IPS-20b (cell line): ENCODE results near the gene ACTN4.

Experiments used
- H3K27ac ChIP-seq: one replicate; pipeline ENCODE4 v1.5.1; 2013; ENCODE audit warnings: low read length
- H3K27me3 ChIP-seq: 2 replicates; pipeline ENCODE4 v1.6.1; 2013; ENCODE audit warnings: mild to moderate bottlenecking, low read length, inconsistent platforms; ENCODE audit not compliant: insufficient read depth
- H3K36me3 ChIP-seq: 2 replicates; pipeline ENCODE4 v1.6.1; 2013; ENCODE audit warnings: low read depth, mild to moderate bottlenecking, inconsistent platforms, low read length, moderate library complexity; ENCODE audit not compliant: insufficient read depth
- H3K4me1 ChIP-seq: 2 replicates; pipeline ENCODE4 v1.6.1; 2013; ENCODE audit warnings: mild to moderate bottlenecking, control low read depth, inconsistent platforms, low read length, moderate library complexity; ENCODE audit not compliant: insufficient read depth
- H3K4me3 ChIP-seq: 2 replicates; pipeline ENCODE4 v1.5.1; 2013; ENCODE audit warnings: mild to moderate bottlenecking, low read length, inconsistent platforms
- H3K9ac ChIP-seq: 2 replicates; pipeline ENCODE4 v1.6.1; 2013; ENCODE audit warnings: low read depth, mild to moderate bottlenecking, inconsistent platforms, low read length, moderate library complexity
- H3K9me3 ChIP-seq: 2 replicates; pipeline ENCODE4 v1.6.1; 2013; ENCODE audit warnings: mild to moderate bottlenecking, low read depth, low read length, inconsistent platforms; ENCODE audit not compliant: insufficient read depth

Gene ACTN4

GRCh38 chr19:38718747-38719543 lies 71.5 kb downstream of the ACTN4 start:
- no peaks in the 10 kb centered on the region for H3K9me3 ChIP-seq
- no peak overlapping the region for H3K27ac ChIP-seq
- H3K27me3 ChIP-seq: no peaks in the 10 kb centered on the region
- peaks cover 94% of the 10 kb centered on the region for H3K36me3 ChIP-seq
- no peak overlapping the region; the same call in 1 of the 2 replicates for H3K9ac ChIP-seq
- no peak overlapping the region for H3K4me3 ChIP-seq
- H3K4me1 ChIP-seq: no peaks in the 10 kb centered on the region

DNA sequence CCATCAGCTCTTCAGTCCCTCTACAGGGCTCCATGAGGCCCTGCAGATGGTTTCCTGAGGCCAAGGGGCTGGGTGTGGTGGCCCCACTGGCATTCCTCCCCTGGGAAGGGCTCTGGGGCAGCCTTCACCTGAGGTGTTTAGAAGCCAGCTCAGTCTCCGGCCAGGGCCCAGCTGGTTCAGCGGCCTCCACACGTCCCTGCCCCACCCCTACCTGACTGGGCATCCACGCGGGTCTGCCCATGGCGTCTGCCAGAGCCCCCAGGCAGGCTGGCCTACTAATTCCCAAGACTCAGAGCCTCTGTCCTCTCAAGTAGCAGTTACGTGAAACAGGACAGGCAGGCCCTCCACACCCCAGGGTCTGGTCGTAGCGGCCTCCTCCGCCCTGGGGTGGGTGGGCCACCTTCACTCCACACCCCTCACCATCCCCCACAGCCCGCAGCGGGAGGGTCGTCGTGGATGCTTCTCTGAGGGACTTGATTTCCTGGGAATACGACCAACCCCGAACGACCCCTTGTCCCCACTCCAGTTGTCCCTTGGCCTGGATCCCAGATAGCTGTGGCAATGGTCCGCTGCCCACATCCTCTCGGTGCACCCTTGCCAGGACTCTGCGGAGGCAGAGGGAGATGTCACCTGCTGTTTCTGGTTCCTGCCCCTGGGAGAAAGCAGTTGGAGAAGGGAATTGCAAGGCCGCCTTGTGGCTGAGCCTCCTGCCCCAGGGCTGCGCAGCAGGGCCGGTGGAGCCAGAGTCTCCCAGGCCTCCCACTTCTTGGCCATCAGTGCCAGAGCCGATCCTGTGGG lies 72.5 kb downstream of the ACTN4 start:
- Histone ChIP-seq H3K9me3 (no peaks in the 10 kb centered on the region), H3K9ac (no peak overlapping the region), H3K27ac (no peak overlapping the region), H3K27me3 (no peaks in the 10 kb centered on the region), H3K4me3 (no peak overlapping the region), H3K36me3 (peaks cover 94% of the 10 kb centered on the region), H3K4me1 (no peaks in the 10 kb centered on the region)

DNA sequence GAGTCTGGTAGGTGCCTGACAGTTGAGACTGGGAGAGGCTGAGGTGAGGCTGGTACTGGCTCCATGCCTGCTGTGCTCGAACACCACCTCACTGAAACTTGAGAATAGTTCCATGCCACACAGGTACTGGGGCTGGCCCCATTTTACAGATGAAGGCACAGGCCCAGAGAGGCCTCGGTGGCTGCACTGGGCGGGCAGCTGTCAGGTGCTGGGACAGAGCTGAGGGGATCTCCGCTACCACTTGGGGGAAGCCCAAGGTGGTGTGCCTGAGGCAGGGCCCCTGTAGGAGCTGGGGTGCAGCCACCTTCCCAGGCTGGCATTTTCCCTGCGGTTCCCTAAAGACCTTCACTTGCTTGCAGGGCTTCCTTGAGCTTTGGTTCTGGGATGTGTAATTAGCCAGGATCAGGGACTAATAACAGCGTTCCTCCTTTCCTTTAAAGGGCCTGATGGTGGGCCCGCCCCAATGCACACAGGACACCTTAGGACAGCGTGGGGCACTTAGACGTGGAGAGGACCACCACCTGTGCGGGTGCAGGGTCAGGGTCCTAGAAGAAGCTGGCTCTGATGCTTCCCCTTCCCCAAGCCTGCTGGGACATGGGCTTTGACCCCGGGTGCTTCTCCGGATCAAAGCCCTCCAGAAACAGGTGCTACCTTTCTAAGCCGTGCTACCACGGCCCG lies 73.2 kb downstream of the ACTN4 start:
- Histone ChIP-seq H3K4me1 (no peaks in the 10 kb centered on the region), H3K9me3 (no peaks in the 10 kb centered on the region), H3K4me3 (no peak overlapping the region), H3K9ac (no peak overlapping the region), H3K36me3 (peaks cover 96% of the 10 kb centered on the region), H3K27me3 (no peaks in the 10 kb centered on the region), H3K27ac (no peak overlapping the region)

DNA sequence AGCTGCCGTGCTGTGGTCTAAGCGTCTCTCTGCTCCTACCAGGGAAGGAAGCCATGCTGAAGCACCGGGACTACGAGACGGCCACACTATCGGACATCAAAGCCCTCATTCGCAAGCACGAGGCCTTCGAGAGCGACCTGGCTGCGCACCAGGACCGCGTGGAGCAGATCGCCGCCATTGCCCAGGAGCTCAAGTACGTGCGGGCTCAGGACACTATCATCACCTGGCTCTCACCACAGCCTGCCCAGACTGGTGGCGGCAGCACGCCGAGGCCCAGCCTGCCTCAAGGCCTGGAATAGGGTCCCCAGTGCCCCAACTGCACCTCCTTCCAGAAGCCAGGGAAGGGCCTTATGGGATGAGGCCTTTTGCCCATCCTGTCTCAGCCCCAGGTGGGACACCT lies 74.0 kb downstream of the ACTN4 start:
- H3K27ac ChIP-seq: no peak overlapping the region

GRCh38 chr19:38721979-38722773 lies 74.7 kb downstream of the ACTN4 start:
- no peak overlapping the region for H3K9ac ChIP-seq
- no peak overlapping the region for H3K27ac ChIP-seq
- H3K36me3 ChIP-seq: peaks cover 98% of the 10 kb centered on the region
- no peaks in the 10 kb centered on the region for H3K27me3 ChIP-seq
- H3K9me3 ChIP-seq: no peaks in the 10 kb centered on the region
- H3K4me3 ChIP-seq: no peak overlapping the region
- no peaks in the 10 kb centered on the region for H3K4me1 ChIP-seq

More for the DNA sequence above, 74.0 kb downstream of the ACTN4 start:
- no peaks in the 10 kb centered on the region for H3K9me3 ChIP-seq
- H3K36me3 ChIP-seq: peaks cover 98% of the 10 kb centered on the region
- H3K4me1 ChIP-seq: no peaks in the 10 kb centered on the region
- H3K9ac ChIP-seq: no peak overlapping the region
- H3K27me3 ChIP-seq: no peaks in the 10 kb centered on the region
- H3K4me3 ChIP-seq: no peak overlapping the region

GRCh38 chr19:38722947-38723605 lies 75.6 kb downstream of the ACTN4 start:
- H3K4me1 ChIP-seq: no peaks in the 10 kb centered on the region

GRCh38 chr19:38723606-38723965 lies 76.1 kb downstream of the ACTN4 start:
- Histone ChIP-seq H3K36me3 (peaks cover 92% of the 10 kb centered on the region), H3K27ac (no peak overlapping the region), H3K9ac (no peak overlapping the region), H3K9me3 (no peaks in the 10 kb centered on the region), H3K4me3 (no peak overlapping the region), H3K4me1 (no peaks in the 10 kb centered on the region), H3K27me3 (no peaks in the 10 kb centered on the region)

More at GRCh38 chr19:38722947-38723605, 75.6 kb downstream of the ACTN4 start:
- H3K9ac ChIP-seq: no peak overlapping the region
- peaks cover 96% of the 10 kb centered on the region for H3K36me3 ChIP-seq
- no peaks in the 10 kb centered on the region for H3K9me3 ChIP-seq
- no peak overlapping the region for H3K4me3 ChIP-seq
- no peaks in the 10 kb centered on the region for H3K27me3 ChIP-seq
- H3K27ac ChIP-seq: no peak overlapping the region

- H3K36me3 ChIP-seq: peaks cover 87% of the 10 kb centered on the region
- no peaks in the 10 kb centered on the region for H3K27me3 ChIP-seq
- H3K4me1 ChIP-seq: no peaks in the 10 kb centered on the region
- no peak overlapping the region for H3K9ac ChIP-seq
- no peak overlapping the region for H3K27ac ChIP-seq
- no peak overlapping the region for H3K4me3 ChIP-seq
- H3K9me3 ChIP-seq: no peaks in the 10 kb centered on the region
Measured at GRCh38 chr19:38723990-38724854, 76.8 kb downstream of the ACTN4 start.

- peaks cover 79% of the 10 kb centered on the region for H3K36me3 ChIP-seq
- no peak overlapping the region for H3K4me3 ChIP-seq
- H3K27me3 ChIP-seq: no peaks in the 10 kb centered on the region
- H3K9ac ChIP-seq: no peak overlapping the region
- H3K4me1 ChIP-seq: no peaks in the 10 kb centered on the region
- H3K27ac ChIP-seq: no peak overlapping the region
- no peaks in the 10 kb centered on the region for H3K9me3 ChIP-seq
Measured at GRCh38 chr19:38725469-38726283, 78.2 kb downstream of the ACTN4 start.

- Histone ChIP-seq H3K4me1 (no peaks in the 10 kb centered on the region), H3K4me3 (no peak overlapping the region), H3K9me3 (no peaks in the 10 kb centered on the region), H3K27me3 (no peaks in the 10 kb centered on the region), H3K27ac (no peak overlapping the region), H3K36me3 (peaks cover 79% of the 10 kb centered on the region), H3K9ac (no peak overlapping the region)
Measured at GRCh38 chr19:38726284-38726673, 78.8 kb downstream of the ACTN4 start.
